Caco-2 (cell line): ENCODE data around the gene PPARD. TPM values are rescaled to one million over a fixed set of nuclear protein-coding genes. Genes with fewer than 3 reads are reported as not detected.

Source experiments
- BruUV-seq: library from RNA; stranded (reverse); fragments of 400-500 nt; replicated peaks from 2 replicates; lab custom pipeline; 2021; lab: Mats Ljungman, UMichigan
- CTCF ChIA-PET: fragments of 300-600 bp; sonication (Branson Sonifier 250); formaldehyde crosslinking; loops from one replicate; lab custom pipeline; 2022; ENCODE audit warnings: antibody characterized with exemption; lab: Charles Lee
- POLR2A ChIA-PET: fragments of 300-600 bp; sonication (Branson Sonifier 250); formaldehyde crosslinking; loops from one replicate; lab custom pipeline; 2022; ENCODE audit warnings: antibody characterized with exemption; lab: Charles Lee
- DNase-seq, 2 experiments: peaks; one replicate each; pipeline versions ENCODE4 v3.0.0 to v3.0.0-alpha.2; 2020 to 2022
- H3K27me3 ChIP-seq: replicated peaks from 2 replicates; pipeline ENCODE4 v1.6.0; 2011; ENCODE audit warnings: low read length; ENCODE audit not compliant: control insufficient read depth, insufficient read depth
- H3K36me3 ChIP-seq: 2 replicates; pipeline ENCODE4 v1.5.1; 2011; ENCODE audit warnings: low read length; ENCODE audit not compliant: control insufficient read depth, insufficient read depth
- H3K4me1 ChIP-seq: fragments of 250-450 bp; sonication (Bioruptor Pico); 2 replicates; pipeline ENCODE4 v1.5.1; 2020; ENCODE audit warnings: mild to moderate bottlenecking
- H3K4me3 ChIP-seq: 2 replicates; pipeline ENCODE4 v1.5.1; 2011; ENCODE audit warnings: low read depth, mild to moderate bottlenecking, control low read depth, low read length
- H3K9me3 ChIP-seq: fragments of 250-450 bp; sonication (Bioruptor Pico); 2 replicates; pipeline ENCODE4 v1.5.1; 2020; ENCODE audit warnings: mild to moderate bottlenecking, moderate library complexity
- H3K27ac Mint-ChIP-seq: one replicate; pipeline ENCODE4 v1.8.0; 2022; ENCODE audit warnings: mixed read lengths; ENCODE audit not compliant: unreplicated experiment
- H3K27me3 Mint-ChIP-seq: one replicate; pipeline ENCODE4 v1.8.0; 2022; ENCODE audit warnings: mixed read lengths; ENCODE audit not compliant: insufficient read depth, unreplicated experiment
- H3K36me3 Mint-ChIP-seq: one replicate; pipeline ENCODE4 v1.8.0; 2022; ENCODE audit warnings: mild to moderate bottlenecking, mixed read lengths; ENCODE audit not compliant: insufficient read depth, unreplicated experiment
- H3K4me1 Mint-ChIP-seq: one replicate; pipeline ENCODE4 v1.8.0; 2022; ENCODE audit warnings: low read depth, mixed read lengths; ENCODE audit not compliant: unreplicated experiment
- H3K4me3 Mint-ChIP-seq: one replicate; pipeline ENCODE4 v1.8.0; 2022; ENCODE audit warnings: mild to moderate bottlenecking, moderate library complexity, mixed read lengths; ENCODE audit not compliant: unreplicated experiment
- H3K9me3 Mint-ChIP-seq: one replicate; pipeline ENCODE4 v1.8.0; 2022; ENCODE audit warnings: mixed read lengths; ENCODE audit not compliant: unreplicated experiment
- CTCF ChIP-seq, 2 experiments: fragments of 200-600 bp in 1 of 2; IDR thresholded peaks; 1 replicate in 1 of 2; 2 replicates in 1 of 2; pipeline versions ENCODE4 v1.5.1 to v1.8.0; 2011 to 2022; ENCODE audit warnings: antibody characterized with exemption in 1 of 2, control low read depth in 1 of 2, inconsistent platforms in 1 of 2, low read depth in 1 of 2, low read length in 1 of 2, mild to moderate bottlenecking in 1 of 2, moderate library complexity in 1 of 2; ENCODE audit not compliant: insufficient read depth in 1 of 2, severe bottlenecking in 1 of 2, unreplicated experiment in 1 of 2
- intact Hi-C: fragments of 100-400 bp; cut with micrococcal nuclease; formaldehyde crosslinking; loops from one replicate; pipeline ENCODE4 v1.10.0; 2022; ENCODE audit not compliant: unreplicated experiment
- total RNA-seq: library from RNA; stranded (reverse); gene quantifications from 2 replicates; pipeline ENCODE4 v1.2.3, GENCODE V29; 2022

PPARD gene
- total RNA-seq, 1 experiment from 2014 or later, result 11.3 TPM

- H3K4me3 Mint-ChIP-seq, result no peak overlapping the region
- ChIA-PET POLR2A (no interaction called here), CTCF (no interaction called here)
- no TSS peak for BruUV-seq
- Histone ChIP-seq H3K36me3 (no peaks in the 10 kb centered on the region; the same call in 1 of the 2 replicates), H3K4me1 (no peaks in the 10 kb centered on the region), H3K4me3 (no peak overlapping the region), H3K9me3 (no peaks in the 10 kb centered on the region), H3K27me3 (no peaks in the 10 kb centered on the region)
- H3K27me3 Mint-ChIP-seq, result no peaks in the 10 kb centered on the region
- H3K27ac Mint-ChIP-seq, result no peak overlapping the region
- no peaks in the 10 kb centered on the region for H3K9me3 Mint-ChIP-seq
- no peaks in the 10 kb centered on the region for H3K4me1 Mint-ChIP-seq
- DNase-seq, result no peak
- intact Hi-C loops, result no loop called here
- H3K36me3 Mint-ChIP-seq, result peaks cover 42% of the 10 kb centered on the region
- TF ChIP-seq CTCF (IDR thresholded peaks at IDR 0.05; ENCODE audit: insufficient read depth in 1 of 2, low read depth in 1 of 2, low read length in 1 of 2, severe bottlenecking in 1 of 2, unreplicated experiment in 1 of 2), result no peak
Measured at GRCh38 chr6:35352735-35353134, 10.4 kb downstream of the PPARD start.

GRCh38 chr6:35354361-35355135 lies 12.2 kb downstream of the PPARD start:
- ChIA-PET CTCF (no interaction called here), POLR2A (interaction anchor here (0.8 kb wide), 1 partner anchor 117 kb away, joined by 5 read pairs; no protein-coding TSS in a partner anchor)
- H3K27ac Mint-ChIP-seq, result no peak overlapping the region
- intact Hi-C loops, result no loop called here
- DNase-seq, result no peak
- no peaks in the 10 kb centered on the region for H3K4me1 Mint-ChIP-seq
- Histone ChIP-seq H3K4me3 (no peak overlapping the region), H3K27me3 (no peaks in the 10 kb centered on the region), H3K36me3 (no peaks in the 10 kb centered on the region), H3K4me1 (no peaks in the 10 kb centered on the region), H3K9me3 (no peaks in the 10 kb centered on the region)
- BruUV-seq, result no TSS peak
- no peak for TF ChIP-seq CTCF (IDR thresholded peaks at IDR 0.05; ENCODE audit: insufficient read depth in 1 of 2, low read depth in 1 of 2, low read length in 1 of 2, severe bottlenecking in 1 of 2, unreplicated experiment in 1 of 2)
- H3K9me3 Mint-ChIP-seq, result no peaks in the 10 kb centered on the region
- peaks cover 30% of the 10 kb centered on the region for H3K36me3 Mint-ChIP-seq
- H3K27me3 Mint-ChIP-seq, result no peaks in the 10 kb centered on the region
- no peak overlapping the region for H3K4me3 Mint-ChIP-seq

GRCh38 chr6:35356391-35356790 lies 14.0 kb downstream of the PPARD start:
- no peak for DNase-seq
- Mint-ChIP-seq H3K9me3 (no peaks in the 10 kb centered on the region), H3K27me3 (no peaks in the 10 kb centered on the region), H3K27ac (no peak overlapping the region), H3K4me1 (peaks cover 8% of the 10 kb centered on the region), H3K36me3 (peaks cover 14% of the 10 kb centered on the region), H3K4me3 (no peak overlapping the region)
- no peak for TF ChIP-seq CTCF (IDR thresholded peaks at IDR 0.05; ENCODE audit: insufficient read depth in 1 of 2, low read depth in 1 of 2, low read length in 1 of 2, severe bottlenecking in 1 of 2, unreplicated experiment in 1 of 2)
- Histone ChIP-seq H3K27me3 (no peaks in the 10 kb centered on the region), H3K4me1 (peaks cover 12% of the 10 kb centered on the region; the same call in 1 of the 2 replicates), H3K36me3 (no peaks in the 10 kb centered on the region), H3K9me3 (no peaks in the 10 kb centered on the region), H3K4me3 (no peak overlapping the region)
- no TSS peak for BruUV-seq
- intact Hi-C loops, result no loop called here
- ChIA-PET CTCF (no interaction called here), POLR2A (no interaction called here)
